Epithelial cell of prostate (primary cell): ENCODE data around the gene TATDN2.

Experiments used
- DNase-seq: peaks from one replicate; pipeline ENCODE4 v3.0.0-alpha.2; 2011; ENCODE audit warnings: low read depth, low spot score
- H3K27ac ChIP-seq: fragments of 450-650 bp; 2 replicates; pipeline ENCODE4 v1.5.1; 2017; ENCODE audit warnings: mild to moderate bottlenecking

TATDN2 gene

GRCh38 chr3:10233988-10234387 lies 14.3 kb upstream of the TATDN2 start:
- DNase-seq: no peak
- no peak overlapping the region for H3K27ac ChIP-seq

GRCh38 chr3:10234526-10235230 lies 13.6 kb upstream of the TATDN2 start:
- no peak for DNase-seq

GRCh38 chr3:10235551-10235950 lies 12.7 kb upstream of the TATDN2 start:
- no peak overlapping the region for H3K27ac ChIP-seq
- no peak for DNase-seq

More at GRCh38 chr3:10234526-10235230, 13.6 kb upstream of the TATDN2 start:
- no peak overlapping the region for H3K27ac ChIP-seq

- no peak overlapping the region for H3K27ac ChIP-seq
- no peak for DNase-seq
Observed at GRCh38 chr3:10238345-10239183, 9.7 kb upstream of the TATDN2 start.

- no peak overlapping the region for H3K27ac ChIP-seq
- no peak for DNase-seq
Observed at GRCh38 chr3:10240799-10241198, 7.5 kb upstream of the TATDN2 start.

- H3K27ac ChIP-seq: no peak overlapping the region
- DNase-seq: no peak
Observed at GRCh38 chr3:10242182-10243065, 5.8 kb upstream of the TATDN2 start.

- no peak for DNase-seq
Observed at GRCh38 chr3:10244009-10244408, 4.2 kb upstream of the TATDN2 start.

GRCh38 chr3:10245081-10245712 lies 3.1 kb upstream of the TATDN2 start:
- H3K27ac ChIP-seq: no peak overlapping the region
- no peak for DNase-seq

More at GRCh38 chr3:10244009-10244408, 4.2 kb upstream of the TATDN2 start:
- no peak overlapping the region for H3K27ac ChIP-seq

- peak overlapping the region; percentile 54 for H3K27ac ChIP-seq
- DNase-seq: no peak
Observed at GRCh38 chr3:10247679-10248183, 528 bp upstream of the TATDN2 start.

GRCh38 chr3:10248984-10249748 lies 907 bp downstream of the TATDN2 start:
- no peak for DNase-seq
- peak overlapping the region; percentile 54 for H3K27ac ChIP-seq

- DNase-seq: no peak
- no peak overlapping the region for H3K27ac ChIP-seq
Observed at GRCh38 chr3:10249833-10250232, 1.6 kb downstream of the TATDN2 start.

- H3K27ac ChIP-seq: no peak overlapping the region
- no peak for DNase-seq
Observed at GRCh38 chr3:10251006-10251405, 2.7 kb downstream of the TATDN2 start.

GRCh38 chr3:10253731-10254130 lies 5.5 kb downstream of the TATDN2 start:
- no peak overlapping the region for H3K27ac ChIP-seq
- no peak for DNase-seq

- H3K27ac ChIP-seq: no peak overlapping the region
- DNase-seq: no peak
Observed at GRCh38 chr3:10255835-10256234, 7.6 kb downstream of the TATDN2 start.

GRCh38 chr3:10259036-10259435 lies 10.8 kb downstream of the TATDN2 start:
- no peak for DNase-seq
- H3K27ac ChIP-seq: no peak overlapping the region

GRCh38 chr3:10259798-10260197 lies 11.5 kb downstream of the TATDN2 start:
- no peak overlapping the region for H3K27ac ChIP-seq
- no peak for DNase-seq

GRCh38 chr3:10260211-10260701 lies 12.0 kb downstream of the TATDN2 start:
- no peak overlapping the region for H3K27ac ChIP-seq

GRCh38 chr3:10262027-10262426 lies 13.8 kb downstream of the TATDN2 start:
- DNase-seq: no peak
- H3K27ac ChIP-seq: no peak overlapping the region

More at GRCh38 chr3:10260211-10260701, 12.0 kb downstream of the TATDN2 start:
- no peak for DNase-seq
